GM12872 (cell line): ENCODE measurements around the gene TM4SF20.

ENCODE experiments used
- CTCF ChIP-seq: IDR thresholded peaks from 3 replicates; pipeline ENCODE4 v1.5.1; 2011; ENCODE audit warnings: low read depth, mild to moderate bottlenecking, low read length, moderate library complexity; ENCODE audit not compliant: insufficient read depth

The TM4SF20 gene

GRCh38 chr2:227379095-227379494 lies at the start of gene TM4SF20:
Gene TM4SF20, minus strand, starts transcription at chr2:227379306. Its CDS starts 38 bp downstream, at chr2:227379268.
- no peak for TF ChIP-seq CTCF

- no peak for TF ChIP-seq CTCF
These were observed 49.7 kb upstream of the TM4SF20 start for GRCh38 chr2:227428731-227429285.

- no peak for TF ChIP-seq CTCF
These were observed 44.8 kb upstream of the TM4SF20 start for GRCh38 chr2:227423656-227424499.

GRCh38 chr2:227420087-227421052 lies 41.3 kb upstream of the TM4SF20 start:
- TF ChIP-seq CTCF: no peak

- no peak for TF ChIP-seq CTCF
These were observed 37.6 kb upstream of the TM4SF20 start for GRCh38 chr2:227416701-227417100.

- TF ChIP-seq CTCF: no peak
These were observed 36.7 kb upstream of the TM4SF20 start for GRCh38 chr2:227415538-227416424.
